Measurements from ENCODE around the gene LEMD2.

LEMD2 gene

GRCh38 chr6:33742837-33743236 lies 46.1 kb downstream of the LEMD2 start:
- no peak for DNase-seq (ENCODE audit: low read depth in 1 of 2, low spot score in 1 of 2)

GRCh38 chr6:33742092-33742491 lies 46.8 kb downstream of the LEMD2 start:
- no peak for DNase-seq (ENCODE audit: low read depth in 1 of 2, low spot score in 1 of 2)

GRCh38 chr6:33740794-33741193 lies 48.1 kb downstream of the LEMD2 start:
- no peak for DNase-seq (ENCODE audit: low read depth in 1 of 2, low spot score in 1 of 2)

- no peak for DNase-seq (ENCODE audit: low read depth in 1 of 2, low spot score in 1 of 2)
Observed at GRCh38 chr6:33740204-33740608, 48.7 kb downstream of the LEMD2 start.

- DNase-seq (ENCODE audit: low read depth in 1 of 2, low spot score in 1 of 2), result no peak
Observed at GRCh38 chr6:33739571-33739970, 49.4 kb downstream of the LEMD2 start.

- no peak for DNase-seq (ENCODE audit: low read depth in 1 of 2, low spot score in 1 of 2)
Observed at GRCh38 chr6:33738879-33739278, 50.1 kb downstream of the LEMD2 start.

GRCh38 chr6:33738153-33738552 lies 50.8 kb downstream of the LEMD2 start:
- DNase-seq (ENCODE audit: low read depth in 1 of 2, low spot score in 1 of 2), result no peak

- DNase-seq (ENCODE audit: low read depth in 1 of 2, low spot score in 1 of 2), result no peak
Observed at GRCh38 chr6:33737267-33738026, 51.5 kb downstream of the LEMD2 start.

- no peak for DNase-seq (ENCODE audit: low read depth in 1 of 2, low spot score in 1 of 2)
Observed at GRCh38 chr6:33735216-33735615, 53.7 kb downstream of the LEMD2 start.

GRCh38 chr6:33733709-33734007 lies 55.3 kb downstream of the LEMD2 start:
- no peak for DNase-seq (ENCODE audit: low read depth in 1 of 2, low spot score in 1 of 2)

- DNase-seq (ENCODE audit: low read depth in 1 of 2, low spot score in 1 of 2), result no peak
Observed at GRCh38 chr6:33732817-33733708, 55.9 kb downstream of the LEMD2 start.

GRCh38 chr6:33732385-33732784 lies 56.5 kb downstream of the LEMD2 start:
- DNase-seq (ENCODE audit: low read depth in 1 of 2, low spot score in 1 of 2), result no peak

GRCh38 chr6:33731751-33732282 lies 57.1 kb downstream of the LEMD2 start:
- DNase-seq (ENCODE audit: low read depth in 1 of 2, low spot score in 1 of 2), result no peak

- no peak for DNase-seq (ENCODE audit: low read depth in 1 of 2, low spot score in 1 of 2)
Observed at GRCh38 chr6:33731035-33731434, 57.9 kb downstream of the LEMD2 start.

GRCh38 chr6:33730611-33731010 lies 58.3 kb downstream of the LEMD2 start:
- no peak for DNase-seq (ENCODE audit: low read depth in 1 of 2, low spot score in 1 of 2)

GRCh38 chr6:33729059-33729458 lies 59.9 kb downstream of the LEMD2 start:
- no peak for DNase-seq (ENCODE audit: low read depth in 1 of 2, low spot score in 1 of 2)

- no peak for DNase-seq (ENCODE audit: low read depth in 1 of 2, low spot score in 1 of 2)
Observed at GRCh38 chr6:33728438-33728837, 60.5 kb downstream of the LEMD2 start.

GRCh38 chr6:33727932-33728331 lies 61.0 kb downstream of the LEMD2 start:
- no peak for DNase-seq (ENCODE audit: low read depth in 1 of 2, low spot score in 1 of 2)

GRCh38 chr6:33727126-33727525 lies 61.8 kb downstream of the LEMD2 start:
- DNase-seq (ENCODE audit: low read depth in 1 of 2, low spot score in 1 of 2), result no peak

GRCh38 chr6:33726696-33727095 lies 62.2 kb downstream of the LEMD2 start:
- DNase-seq (ENCODE audit: low read depth in 1 of 2, low spot score in 1 of 2), result no peak

- no peak for DNase-seq (ENCODE audit: low read depth in 1 of 2, low spot score in 1 of 2)
Observed at GRCh38 chr6:33725891-33726673, 62.8 kb downstream of the LEMD2 start.

Measured in activated CD4-positive, alpha-beta T cell treated with anti-CD3 and anti-CD28 coated beads, Interleukin-2, amount 50 U/mL, for 24 hours (primary cell).